ENCODE results near the gene AMBRA1. TPM values are rescaled to one million over a fixed set of nuclear protein-coding genes. Genes with fewer than 3 reads are reported as not detected.

Gene AMBRA1
- total RNA-seq, 1 donor from 2014 or later: 29.4 TPM

GRCh38 chr11:46346886-46347636 is 246.8 kb downstream of the AMBRA1 start, which contains the start of gene DGKZ:
DGKZ (plus strand) TSS chr11:46347463; CDS start chr11:46347660, 197 bp downstream.
- no peaks in the 10 kb centered on the region for H3K27me3 ChIP-seq (ENCODE audit: insufficient read depth, low read length)
- no peak for TF ChIP-seq EZH2 (IDR thresholded peaks at IDR 0.05; ENCODE audit: insufficient read depth, low read length)
- TF ChIP-seq CTCF (IDR thresholded peaks at IDR 0.05; ENCODE audit: insufficient read depth, low read depth, low read length): no peak
- FAIRE-seq (no peak), DNase-seq (ENCODE audit: low read depth) (peak; percentile 39)
- H4K20me1 ChIP-seq (ENCODE audit: insufficient read depth, low read length): peaks cover 40% of the 10 kb centered on the region
- peaks cover 44% of the 10 kb centered on the region for H3K79me2 ChIP-seq (ENCODE audit: insufficient read depth, low read length)
- Mint-ChIP-seq H3K4me3 (ENCODE audit: unreplicated experiment) (peak within 1 kb of the TSS; percentile 88), H3K36me3 (ENCODE audit: low read depth, unreplicated experiment) (no peaks in the 10 kb centered on the region), H3K9me3 (ENCODE audit: unreplicated experiment) (no peaks in the 10 kb centered on the region), H3K4me1 (ENCODE audit: low read depth, unreplicated experiment) (peaks cover 27% of the 10 kb centered on the region), H3K27me3 (ENCODE audit: low read depth, unreplicated experiment) (no peaks in the 10 kb centered on the region), H3K27ac (ENCODE audit: unreplicated experiment) (peak within 1 kb of the TSS; percentile 50)
- H2AFZ ChIP-seq (ENCODE audit: low read depth, low read length): peak within 1 kb of the TSS; percentile 92
- H3K9ac ChIP-seq (ENCODE audit: low read length): peak within 1 kb of the TSS; percentile 85
- no peaks in the 10 kb centered on the region for H3K36me3 ChIP-seq (ENCODE audit: insufficient read depth, low read length)
- peak within 1 kb of the TSS; percentile 98 for H3K4me2 ChIP-seq (ENCODE audit: low read length)
- peaks cover 19% of the 10 kb centered on the region for H3K4me1 ChIP-seq (ENCODE audit: insufficient read depth, low read length)
- peak within 1 kb of the TSS; percentile 50 for H3K27ac ChIP-seq (ENCODE audit: low read depth, low read length)
- H3K4me3 ChIP-seq (ENCODE audit: insufficient read depth, low read depth, low read length): peak within 1 kb of the TSS; percentile 86
- no peaks in the 10 kb centered on the region for H3K9me3 ChIP-seq (ENCODE audit: insufficient read depth, low read depth, low read length)

Small RNAs within 50 kb of the gene (microRNA-seq; reads per million reads assigned to microRNA genes)
- gene MIR3160-1 (not detected), gene MIR3160-2 (not detected), gene MIR4688 (0.82 reads per million)

Other genes with a start within 250 kb of the AMBRA1 start
- gene DGKZ, start 246.6 kb downstream of the AMBRA1 start, total RNA-seq: 53.8 and 59.3 TPM in 2 replicates
- gene MDK, start 212.4 kb downstream of the AMBRA1 start, total RNA-seq: 277 and 325 TPM in 2 replicates
- gene CHRM4, start 202.2 kb downstream of the AMBRA1 start, total RNA-seq: 0.27 and 0.43 TPM in 2 replicates
- 7.9 and 8.1 TPM in 2 replicates for gene HARBI1, start 23.2 kb upstream of the AMBRA1 start, total RNA-seq
- gene ATG13, start 23.5 kb upstream of the AMBRA1 start, total RNA-seq: 116 and 117 TPM in 2 replicates
- gene ARHGAP1, start 106.6 kb upstream of the AMBRA1 start, total RNA-seq: 116 and 129 TPM in 2 replicates
- 18.3 and 20.3 TPM in 2 replicates for gene ZNF408, start 107.0 kb upstream of the AMBRA1 start, total RNA-seq
- gene F2, start 125.2 kb upstream of the AMBRA1 start, total RNA-seq: 0.57 and 0.60 TPM in 2 replicates